GM12873 (cell line): ENCODE results near the gene VWA2.

Experiments used
- CTCF ChIP-seq: IDR thresholded peaks from 2 replicates; pipeline ENCODE4 v1.5.1; 2012; ENCODE audit warnings: low read depth, mild to moderate bottlenecking, moderate library complexity, low read length, control low read depth; ENCODE audit not compliant: insufficient read depth; ENCODE audit errors: missing control alignments

The VWA2 gene

DNA sequence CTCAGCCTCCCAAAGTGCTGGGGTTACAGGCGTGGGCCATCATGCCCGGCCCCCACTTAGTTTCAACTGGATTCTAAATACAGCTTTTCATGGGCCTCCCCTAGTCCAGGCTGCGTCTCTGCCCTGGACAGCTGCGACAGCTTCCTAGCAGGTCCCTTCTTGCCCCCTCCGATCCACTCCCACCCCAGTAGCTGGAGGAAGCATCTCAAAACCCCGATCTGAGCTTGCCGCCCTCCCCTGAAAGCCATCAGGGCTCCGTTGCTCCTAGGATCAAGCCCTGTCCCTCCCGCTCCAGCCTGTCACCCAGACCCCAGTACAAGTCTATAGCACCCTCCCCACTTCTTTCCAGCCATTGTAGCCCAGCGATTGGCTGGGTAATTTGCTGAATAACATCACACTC, 64.5 kb downstream of the VWA2 start:
- no peak for TF ChIP-seq CTCF

GRCh38 chr10:114304017-114304570, 65.0 kb downstream of the VWA2 start:
- peak; percentile 87 for TF ChIP-seq CTCF

DNA sequence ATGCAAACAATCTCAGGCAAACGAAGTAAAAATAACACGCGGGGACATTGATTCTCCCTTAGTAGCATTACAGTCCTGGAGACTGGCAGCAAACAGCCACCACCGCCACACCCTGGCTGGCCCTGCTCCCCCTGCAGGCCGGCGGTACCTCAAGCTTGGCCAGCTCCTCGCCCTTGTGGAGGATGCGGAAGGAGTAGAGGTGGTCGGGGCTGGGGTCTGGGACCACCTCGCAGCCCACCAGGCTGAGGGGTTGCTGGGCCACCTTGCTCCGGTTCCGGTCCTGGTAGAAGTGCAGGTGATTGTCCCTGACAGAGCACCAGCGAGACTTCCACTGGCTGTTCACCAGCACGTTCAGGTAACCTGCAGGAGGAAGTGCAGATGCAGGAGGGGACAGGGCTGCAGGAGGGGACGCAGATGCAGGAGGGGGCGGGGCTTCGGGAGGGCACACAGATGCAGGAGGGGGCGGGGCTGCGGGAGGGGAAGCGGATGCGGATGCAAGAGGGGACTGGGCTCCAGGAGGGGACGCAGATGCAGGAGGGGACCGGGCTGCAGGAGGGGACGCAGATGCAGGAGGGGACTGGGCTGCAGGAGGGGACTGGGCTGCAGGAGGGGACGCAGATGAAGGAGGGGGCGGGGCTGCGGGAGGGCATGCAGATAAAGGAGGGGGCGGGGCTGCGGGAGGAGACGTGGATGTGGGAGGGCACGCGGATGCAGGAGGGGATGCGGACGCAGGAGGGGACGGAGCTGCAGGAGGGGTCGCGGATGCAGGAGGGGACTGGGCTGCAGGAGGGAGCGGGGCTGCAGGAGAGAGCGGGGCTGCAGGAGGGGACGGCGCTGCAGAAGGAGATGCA, 65.7 kb downstream of the VWA2 start:
- peak; percentile 70 for TF ChIP-seq CTCF

GRCh38 chr10:114305521-114305925, 66.5 kb downstream of the VWA2 start:
- no peak for TF ChIP-seq CTCF

GRCh38 chr10:114306116-114306973, 67.3 kb downstream of the VWA2 start:
- no peak for TF ChIP-seq CTCF

DNA sequence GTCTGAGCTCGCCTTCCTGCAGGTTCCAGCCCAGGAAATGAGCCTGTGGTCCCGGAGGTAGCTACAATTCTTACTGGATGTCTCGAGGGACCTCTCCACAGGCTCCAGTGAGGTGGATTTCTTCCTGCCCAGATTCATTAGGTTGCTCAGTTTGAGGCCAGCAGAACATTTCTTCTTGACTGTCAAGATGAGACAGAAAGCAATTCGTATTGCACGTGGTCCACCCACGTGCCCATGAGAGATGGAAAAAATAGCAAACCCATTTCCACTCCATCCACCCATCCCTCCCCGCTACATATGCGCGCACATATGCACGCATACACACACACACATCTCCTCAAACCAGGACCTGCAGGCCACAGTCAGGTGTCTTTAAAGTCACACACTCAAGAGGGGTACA, 68.7 kb downstream of the VWA2 start:
- no peak for TF ChIP-seq CTCF

DNA sequence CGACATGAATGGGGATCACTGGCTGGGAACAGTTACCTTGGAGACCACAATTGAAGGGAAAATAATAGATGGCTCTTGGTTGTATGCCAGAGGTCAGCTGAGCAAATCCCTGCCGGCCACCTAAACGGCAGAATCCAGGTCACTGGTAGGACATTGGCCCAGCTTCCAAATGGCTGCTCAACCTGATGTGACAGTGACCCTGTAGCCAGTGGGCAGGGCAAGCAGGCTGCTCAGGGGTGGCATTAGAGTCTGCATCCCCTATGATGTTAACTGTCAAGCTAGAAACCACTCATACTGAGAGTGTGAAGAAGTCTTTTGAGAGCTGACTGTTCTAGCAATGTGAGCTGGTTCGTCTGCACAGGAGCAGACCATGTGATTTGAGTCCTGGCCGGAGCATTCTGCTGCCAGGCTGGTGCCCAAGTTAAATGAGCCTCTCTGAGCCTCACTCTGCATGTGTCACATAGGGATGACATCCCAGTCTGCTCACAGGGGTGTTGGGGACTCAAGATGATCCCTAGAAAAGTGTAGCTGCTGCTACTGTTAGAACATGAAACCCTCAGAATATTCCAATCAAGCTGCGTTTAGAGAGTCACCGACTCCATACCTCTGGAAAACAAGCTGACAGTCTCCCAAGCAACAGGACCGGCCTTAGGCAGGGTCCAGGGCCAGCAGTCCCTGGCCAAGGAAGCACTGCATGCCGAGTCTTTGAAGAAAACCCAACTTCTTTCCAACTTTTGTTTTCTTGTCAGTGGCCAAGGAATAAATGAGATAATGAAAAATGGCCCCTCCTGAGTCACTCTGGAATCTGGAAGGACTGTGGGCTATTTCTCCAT, 69.7 kb downstream of the VWA2 start:
- no peak for TF ChIP-seq CTCF
